Left cardiac atrium (tissue), 4 donors: ENCODE data around the gene PCDHGA1. TPM values are rescaled to one million over a fixed set of nuclear protein-coding genes. Genes with fewer than 3 reads are reported as not detected.

Experiments used
- ATAC-seq, 2 donors: fragments of 200-7000 bp; cut with Tn5 transposase; one replicate each; pipeline ENCODE4 v1.9.1; 2020; ENCODE audit warnings: mild to moderate bottlenecking in 2 of 2, moderate library complexity in 2 of 2
- DNase-seq: peaks from one replicate; pipeline ENCODE4 v3.0.0-alpha.2; 2020
- intact Hi-C, 2 donors: fragments of 100-400 bp; cut with DNase I; formaldehyde crosslinking; loops; one replicate each; pipeline versions ENCODE4 v1.14.1 to v1.15.1; 2022 to 2023
- total RNA-seq, 2 donors: library from RNA; stranded (reverse); fragmentation: NEBNext Ultra II Directional; extraction: Animal tissue kit (Norgen Biotek cat#: 25700); gene quantifications; one replicate each; pipeline ENCODE4 v1.2.1, GENCODE V29; 2021
- donor health status: DM: no; HTN: yes; CAD: no.
- donor health status: DM: no; HTN: yes; CAD: no; lungs with severe emphysema.
- donor health status: DM: yes; HTN: yes; CAD: no.
- donor health status: Dilated cardiomyopathy.

Gene PCDHGA1
- total RNA-seq, 2 donors from 2014 or later, result 1.4 to 1.8 TPM

GRCh38 chr5:141527426-141527825 lies 197.1 kb downstream of the PCDHGA1 start:
- intact Hi-C loops, result loop anchor here in 1 of 2 donors (10.0 kb wide), 1 partner anchor 103 kb away; the partner anchor contains the start of gene PCDHGA11
- no peak for ATAC-seq
- DNase-seq, result no peak

GRCh38 chr5:141528291-141528984 lies 198.1 kb downstream of the PCDHGA1 start:
- intact Hi-C loops, result loop anchor here in 1 of 2 donors (10.0 kb wide), 1 partner anchor 104 kb away; the partner anchor contains the start of gene PCDHGA11
- ATAC-seq, result peak; percentile 19 to 56
- peak; percentile 79 for DNase-seq

- intact Hi-C loops, result loop anchor here in 1 of 2 donors (10.0 kb wide), 1 partner anchor 104 kb away; the partner anchor contains the start of gene PCDHGA11
- peak; percentile 25 to 84 for ATAC-seq
- peak; percentile 59 for DNase-seq
Observed at GRCh38 chr5:141529002-141529401, 198.7 kb downstream of the PCDHGA1 start.

- DNase-seq (no peak), ATAC-seq (no peak)
- intact Hi-C loops, result loop anchor here in 1 of 2 donors (10.0 kb wide), 1 partner anchor 105 kb away; the partner anchor contains the start of gene PCDHGA11
Observed at GRCh38 chr5:141529873-141530272, 199.6 kb downstream of the PCDHGA1 start.

- DNase-seq, result no peak
- no peak for ATAC-seq
- intact Hi-C loops, result no loop called here
Observed at GRCh38 chr5:141532726-141533125, 202.4 kb downstream of the PCDHGA1 start.

GRCh38 chr5:141533897-141534296 lies 203.6 kb downstream of the PCDHGA1 start:
- intact Hi-C loops, result no loop called here
- no peak for DNase-seq
- ATAC-seq, result no peak

GRCh38 chr5:141534492-141535213 lies 204.3 kb downstream of the PCDHGA1 start:
- intact Hi-C loops, result no loop called here
- DNase-seq (no peak), ATAC-seq (no peak)

- ATAC-seq (no peak), DNase-seq (no peak)
- intact Hi-C loops, result no loop called here
Observed at GRCh38 chr5:141543053-141543452, 212.7 kb downstream of the PCDHGA1 start.

- intact Hi-C loops, result no loop called here
- ATAC-seq, result no peak
- no peak for DNase-seq
Observed at GRCh38 chr5:141547488-141547887, 217.2 kb downstream of the PCDHGA1 start.

- no peak for ATAC-seq
- intact Hi-C loops, result no loop called here
- no peak for DNase-seq
Observed at GRCh38 chr5:141547921-141548320, 217.6 kb downstream of the PCDHGA1 start.

GRCh38 chr5:141557681-141558136 lies 227.4 kb downstream of the PCDHGA1 start:
- ATAC-seq (peak; percentile 83 to 90), DNase-seq (peak; percentile 90)
- intact Hi-C loops, result loop anchor here in 1 of 2 donors (10.0 kb wide), 1 partner anchor 143 kb away; the partner anchor contains the start of genes PCDHGA10 and PCDHGB7

- DNase-seq (no peak), ATAC-seq (peak in 1 of 2 donors; percentile 2)
- intact Hi-C loops, result loop anchor here in 1 of 2 donors (10.0 kb wide), 1 partner anchor 143 kb away; the partner anchor contains the start of genes PCDHGA10 and PCDHGB7
Observed at GRCh38 chr5:141558150-141558549, 227.8 kb downstream of the PCDHGA1 start.

GRCh38 chr5:141559461-141559860 lies 229.1 kb downstream of the PCDHGA1 start:
- ATAC-seq (peak in 1 of 2 donors; percentile 28), DNase-seq (no peak)
- intact Hi-C loops, result loop anchor here in 1 of 2 donors (10.0 kb wide), 1 partner anchor 145 kb away; the partner anchor contains the start of genes PCDHGA10 and PCDHGB7

- ATAC-seq, result no peak
- no peak for DNase-seq
- intact Hi-C loops, result loop anchor here (5.0 to 10.0 kb wide), 6 partner anchors 38 to 338 kb away; partner anchors contain the start of genes PCDHGA2 (in 2 of the 2), PCDHB14 (in 1 of the 2), PCDHGA1 (in 1 of the 2) and PCDHGB7 (in 1 of the 2)
Observed at GRCh38 chr5:141560151-141560550, 229.8 kb downstream of the PCDHGA1 start.

GRCh38 chr5:141560725-141561483 lies 230.6 kb downstream of the PCDHGA1 start:
- intact Hi-C loops, result loop anchor here (5.0 to 10.0 kb wide), 6 partner anchors 39 to 339 kb away; partner anchors contain the start of genes PCDHGA2 (in 2 of the 2), PCDHB14 (in 1 of the 2), PCDHGA1 (in 1 of the 2) and PCDHGB7 (in 1 of the 2)
- peak; percentile 82 to 88 for ATAC-seq

More at GRCh38 chr5:141560725-141561483, 230.6 kb downstream of the PCDHGA1 start:
- peak; percentile 84 for DNase-seq
